Stimulated activated CD8-positive, alpha-beta memory T cell treated with anti-CD3 and anti-CD28 coated beads, Interleukin-12 subunit alpha, Interleukin-12 subunit beta, amount 100 ng/mL, for 4 hours (primary cell): ENCODE data around the gene MAGI1.

Experiments
- DNase-seq: peaks from one replicate; pipeline ENCODE4 v3.0.0-alpha.2; 2020; ENCODE audit warnings: low read depth

The MAGI1 gene

DNA sequence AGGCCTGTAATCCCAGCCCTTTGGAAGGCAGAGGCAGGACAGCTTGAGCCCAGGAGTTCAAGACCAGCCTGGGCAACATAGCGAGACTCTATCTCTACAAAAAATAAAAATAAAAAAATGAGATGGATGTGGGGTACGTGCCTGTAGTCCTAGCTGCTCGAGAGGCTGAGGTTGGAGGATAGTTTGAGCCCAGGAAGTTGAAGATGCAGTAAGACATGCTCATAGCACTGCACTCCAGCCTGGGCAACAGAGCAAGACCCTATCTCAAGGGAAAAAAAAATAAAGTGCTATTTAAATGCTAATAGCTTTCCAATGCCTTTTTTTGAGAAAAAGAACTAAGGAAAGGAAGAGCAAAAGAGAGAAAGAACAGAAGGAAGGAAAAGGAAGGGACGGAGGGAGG, 94.5 kb downstream of the MAGI1 start:
- DNase-seq: no peak

DNA sequence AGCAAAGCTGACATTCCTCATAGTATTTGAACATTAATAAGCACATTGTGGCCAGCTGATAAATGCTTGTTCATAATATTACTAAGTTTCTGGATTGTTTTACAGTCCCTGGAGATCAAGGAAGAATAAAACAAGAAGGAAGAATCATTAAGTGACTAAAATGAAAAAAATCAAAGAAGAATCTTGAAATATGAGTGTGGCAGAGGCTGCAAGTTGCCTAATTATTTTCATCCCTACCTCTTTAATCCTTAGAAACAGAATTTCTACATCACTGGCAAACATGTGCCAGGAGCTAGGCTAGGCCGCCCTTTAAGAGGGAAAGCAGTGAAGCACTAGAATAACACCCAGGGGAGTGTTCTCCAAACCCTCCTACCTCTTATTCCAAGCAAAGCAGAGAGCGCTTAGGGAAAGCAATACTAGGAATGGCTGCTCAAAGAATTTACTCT, 98.9 kb downstream of the MAGI1 start:
- DNase-seq: no peak

DNA sequence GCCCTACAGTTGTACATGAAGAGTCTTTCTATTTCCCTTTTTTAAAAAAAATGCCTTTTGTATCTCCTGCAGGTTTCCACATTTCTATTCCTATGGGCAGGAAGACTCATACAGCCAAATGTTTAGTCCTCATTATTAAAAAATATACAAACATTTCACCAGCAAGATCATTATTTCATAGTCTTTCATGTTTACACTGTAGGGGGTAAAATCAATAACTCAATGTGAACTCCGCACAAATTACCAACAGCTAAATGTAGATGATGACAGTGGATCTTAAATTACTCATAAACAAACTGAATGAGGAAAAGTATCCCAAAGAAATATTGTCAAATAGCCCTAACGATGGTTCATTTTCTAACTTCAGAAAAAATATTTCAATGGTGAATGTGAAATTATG, 99.5 kb downstream of the MAGI1 start:
- DNase-seq: no peak

DNA sequence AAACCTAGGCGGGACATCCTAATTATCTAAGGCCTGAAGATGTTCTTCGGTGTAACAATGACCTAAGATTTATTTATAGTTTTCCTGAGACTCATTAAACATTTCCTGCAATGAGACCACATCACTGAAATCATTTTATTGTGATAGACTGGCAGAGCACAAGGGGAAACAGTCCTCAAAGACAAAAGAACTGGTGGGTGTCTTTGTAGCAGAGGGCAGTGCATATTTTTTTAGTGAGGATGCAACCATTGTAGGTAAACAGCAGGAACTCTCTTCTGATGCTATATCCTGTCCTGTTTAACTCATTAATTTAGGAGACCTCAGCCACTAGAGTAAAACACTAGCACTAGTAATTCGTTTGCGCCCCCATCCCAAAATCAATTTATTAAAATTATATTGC, 100.0 kb downstream of the MAGI1 start:
- no peak for DNase-seq

DNA sequence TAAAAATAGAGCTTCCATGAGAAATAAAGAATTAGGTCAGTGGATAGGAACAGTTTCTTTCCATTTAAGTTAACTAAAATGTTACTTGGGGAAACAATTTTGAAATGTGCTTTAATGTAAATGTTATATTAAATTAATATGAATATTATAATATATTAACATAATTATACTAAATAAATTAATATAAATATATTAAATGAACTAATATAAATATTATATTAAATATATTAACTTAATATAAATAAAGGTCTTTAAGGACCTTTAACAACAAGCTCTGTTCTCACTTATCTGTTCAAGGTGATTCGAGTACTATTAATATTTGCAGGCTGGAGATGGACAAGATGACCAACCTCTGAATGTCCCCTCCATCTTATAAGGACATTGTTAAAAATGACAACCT, 100.6 kb downstream of the MAGI1 start:
- DNase-seq: no peak

DNA sequence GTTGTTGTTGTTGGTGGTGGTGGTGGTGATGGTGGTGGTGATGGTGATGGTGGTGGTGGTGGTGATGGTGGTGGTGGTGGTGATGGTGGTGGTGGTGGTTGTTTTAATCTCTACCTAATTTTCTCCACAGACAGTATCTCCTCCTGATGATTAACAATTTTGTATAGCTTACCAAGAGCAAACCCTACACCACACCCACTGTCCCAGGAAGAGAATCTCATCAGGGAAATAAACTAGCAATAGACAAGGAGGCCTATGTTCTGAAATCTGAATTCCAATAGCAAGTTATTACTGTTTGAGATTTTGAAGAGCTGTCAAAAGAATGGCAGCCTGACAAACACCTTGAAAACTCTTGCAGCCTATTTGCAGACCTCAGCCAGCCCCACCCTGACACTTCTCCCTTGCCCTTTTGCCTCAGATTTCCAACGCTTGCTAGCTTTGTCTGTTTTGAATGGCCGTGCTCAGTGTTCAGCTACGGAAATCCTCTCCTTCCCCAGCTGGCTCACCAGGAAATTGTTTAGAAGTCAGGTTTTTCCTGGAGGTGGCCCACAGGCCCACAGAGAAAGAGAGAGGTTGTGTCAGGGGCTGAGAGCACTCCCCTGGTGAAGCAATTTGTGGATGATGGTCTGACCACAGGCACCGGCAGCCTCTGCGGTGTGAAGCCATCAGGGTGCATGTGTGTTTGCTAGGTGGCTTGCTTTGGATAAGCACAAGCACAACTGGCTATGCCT, 101.6 kb downstream of the MAGI1 start:
- DNase-seq: no peak

DNA sequence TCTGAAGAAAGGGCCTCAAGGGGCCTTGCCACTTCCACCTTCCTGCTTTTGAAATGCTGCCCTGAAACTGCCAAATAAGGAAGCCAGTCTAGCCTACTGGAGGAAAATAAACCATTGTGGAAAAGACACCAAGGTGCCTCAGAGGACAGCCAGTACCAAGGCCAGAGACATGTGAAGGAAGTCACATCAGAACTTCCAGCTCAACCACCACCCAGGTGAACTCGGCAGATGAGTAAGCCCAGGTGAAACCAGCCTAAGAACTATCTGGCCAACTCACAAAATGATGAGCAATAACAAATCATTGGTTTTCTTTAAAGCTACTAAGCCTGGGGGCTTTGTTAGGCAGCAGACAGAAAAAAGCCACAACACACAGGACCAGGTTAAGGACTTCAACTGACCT, 103.0 kb downstream of the MAGI1 start:
- DNase-seq: no peak

DNA sequence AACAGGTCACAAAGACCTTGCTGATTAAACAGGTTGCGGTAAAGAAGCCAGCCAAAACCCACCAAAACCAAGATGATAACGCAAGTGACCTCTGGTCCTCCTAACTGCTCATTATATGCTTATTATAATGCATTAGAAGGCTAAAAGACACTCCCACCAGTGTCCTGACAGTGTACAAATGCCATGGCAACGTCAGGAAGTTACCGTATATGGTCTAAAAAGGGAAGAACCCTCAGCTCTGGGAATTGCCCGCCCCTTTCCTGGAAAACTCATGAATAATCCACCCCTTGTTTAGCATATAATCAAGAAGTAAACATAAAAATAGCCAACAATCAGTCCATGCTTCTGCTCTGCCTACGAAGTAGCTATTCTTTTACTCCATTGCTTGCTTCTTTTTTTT, 108.1 kb downstream of the MAGI1 start:
- DNase-seq: no peak

DNA sequence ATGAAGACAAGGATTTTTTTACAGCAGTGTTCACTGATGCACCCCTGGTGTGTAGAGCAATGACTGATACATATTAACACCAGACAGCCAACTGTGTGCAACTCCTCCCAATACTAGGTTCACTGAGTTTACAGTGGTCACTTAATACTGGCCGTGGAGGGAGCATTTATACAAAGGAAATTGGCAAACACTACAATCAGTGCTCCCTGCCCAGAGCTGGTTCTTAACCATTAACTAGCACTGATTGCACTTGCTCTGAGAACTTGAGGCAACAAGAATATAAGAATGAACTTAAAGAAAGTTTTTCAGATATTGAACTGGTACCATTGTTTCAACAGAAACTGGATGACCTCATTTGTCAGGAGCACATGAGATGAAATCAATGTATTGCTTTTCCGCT, 110.6 kb downstream of the MAGI1 start:
- no peak for DNase-seq

DNA sequence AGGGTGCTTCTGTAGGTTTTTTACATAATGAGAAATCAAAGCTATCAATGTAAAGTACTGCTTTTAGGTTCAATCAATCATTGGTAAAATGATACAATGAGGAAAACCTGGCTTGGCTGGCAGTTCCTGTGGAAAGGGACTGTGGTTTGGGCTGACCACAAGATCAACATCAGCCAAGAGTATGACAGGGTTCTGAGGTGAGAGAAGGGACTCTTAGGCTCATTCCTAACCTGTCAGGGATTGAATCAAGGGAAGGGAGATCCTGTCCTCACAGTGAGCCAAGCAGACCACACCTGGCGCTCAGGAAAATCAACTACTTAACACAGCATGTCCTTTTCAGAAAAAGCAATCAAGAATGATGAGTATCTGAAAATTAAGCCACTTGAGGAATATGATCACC, 111.1 kb downstream of the MAGI1 start:
- DNase-seq: no peak

DNA sequence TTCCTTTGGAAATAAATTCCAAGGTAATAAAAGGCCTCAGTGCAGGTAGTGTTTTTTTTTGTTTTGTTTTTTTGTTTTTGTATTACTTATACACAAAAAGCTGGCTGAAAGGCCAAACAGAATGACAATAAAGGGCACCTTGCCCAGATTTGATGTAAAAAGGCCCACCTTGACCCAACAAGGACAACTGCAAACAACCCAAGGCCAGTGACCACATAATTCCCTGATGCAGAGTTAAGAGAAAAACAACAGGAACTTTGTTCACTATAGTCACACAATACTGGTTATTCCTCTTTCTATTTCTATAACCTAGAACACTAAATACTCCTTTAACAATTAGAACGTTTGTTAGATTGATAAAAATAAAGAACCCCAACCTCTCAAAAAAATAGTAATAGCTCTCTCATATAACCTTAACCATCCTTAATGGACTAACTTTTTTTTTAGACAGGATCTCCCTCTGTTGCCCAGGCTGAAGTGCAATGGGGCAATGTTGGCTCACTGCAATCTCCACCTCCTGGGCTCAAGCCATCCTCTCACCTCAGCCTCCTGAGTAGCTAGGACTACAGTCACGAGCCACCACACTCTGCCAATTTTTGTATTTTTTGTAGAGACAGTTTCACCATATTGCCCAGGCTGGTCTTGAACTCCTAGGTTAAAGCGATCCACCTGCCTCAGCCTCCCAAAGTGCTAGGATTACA, 113.3 kb downstream of the MAGI1 start:
- no peak for DNase-seq

DNA sequence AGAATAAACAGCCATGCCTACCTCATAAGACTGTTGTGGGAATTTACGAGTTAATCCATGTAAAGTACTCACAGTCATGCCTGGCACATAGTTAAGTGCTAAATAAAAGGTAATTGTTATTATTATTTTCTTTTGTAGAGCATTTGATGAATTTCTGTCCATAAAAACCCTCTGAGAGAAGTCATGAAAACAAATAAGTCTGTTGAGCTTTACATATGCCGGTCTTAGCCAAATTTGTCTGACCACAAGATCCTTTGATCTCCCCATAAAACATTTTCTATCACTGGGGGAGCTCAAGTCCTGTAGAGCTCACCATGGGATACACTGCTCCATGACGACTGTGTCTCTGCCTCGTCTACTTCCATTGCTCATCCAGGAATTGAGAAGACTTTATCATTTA, 114.0 kb downstream of the MAGI1 start:
- no peak for DNase-seq

DNA sequence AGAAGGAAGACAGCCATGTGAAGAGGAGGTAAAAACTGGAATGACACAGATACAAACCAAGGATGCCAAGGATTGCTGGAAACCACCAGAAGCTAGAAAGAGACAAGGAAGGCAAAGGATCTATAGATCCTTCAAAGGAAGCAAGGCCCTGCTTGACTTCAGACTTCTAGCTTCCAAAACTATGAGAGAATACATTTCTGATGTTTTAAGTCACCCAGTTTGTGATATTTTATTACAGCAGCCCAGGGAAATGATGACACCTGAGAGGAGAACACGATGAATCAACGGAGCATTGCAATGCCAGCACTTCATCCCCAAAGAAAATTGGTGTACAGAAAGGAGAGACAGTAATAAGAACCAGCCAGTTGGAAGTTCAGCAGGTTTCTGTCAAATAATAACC, 116.3 kb downstream of the MAGI1 start:
- DNase-seq: no peak

DNA sequence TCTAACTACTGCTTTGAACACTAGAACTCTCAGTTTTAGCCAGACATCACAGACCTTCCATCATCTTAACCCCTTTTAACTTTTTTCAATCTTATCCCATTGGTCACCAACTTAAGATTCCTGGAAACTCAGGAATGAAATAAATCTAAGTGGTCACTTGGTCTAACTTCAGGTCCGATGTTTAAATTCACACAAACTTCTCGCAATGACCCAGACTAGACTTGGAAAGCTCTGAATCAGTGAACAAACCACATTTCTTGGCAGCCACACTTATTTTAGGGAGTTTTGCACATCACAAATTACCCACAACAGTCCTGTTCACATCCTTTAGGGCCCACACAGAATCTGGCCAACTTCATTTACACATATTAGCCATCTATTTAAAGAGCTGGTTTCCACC, 118.9 kb downstream of the MAGI1 start:
- no peak for DNase-seq

DNA sequence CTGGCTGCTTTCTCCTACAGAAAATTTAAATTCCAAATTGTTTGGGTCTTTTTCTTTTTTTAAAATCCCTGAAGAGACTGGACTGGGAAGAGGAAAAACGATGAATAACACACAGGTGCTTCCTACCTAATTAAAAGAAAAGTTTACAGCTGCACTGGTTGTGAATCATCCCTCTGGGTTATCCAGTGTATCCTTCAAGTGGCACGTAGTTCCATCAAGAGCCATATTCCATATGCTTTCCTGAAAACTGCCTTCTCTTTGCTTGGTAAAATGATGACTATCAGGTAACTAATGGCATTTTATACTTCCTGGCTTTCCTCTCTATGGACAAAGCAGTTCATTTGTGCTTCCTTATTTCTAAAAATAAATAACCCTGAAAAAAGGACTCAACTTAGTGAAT, 123.2 kb downstream of the MAGI1 start:
- no peak for DNase-seq

DNA sequence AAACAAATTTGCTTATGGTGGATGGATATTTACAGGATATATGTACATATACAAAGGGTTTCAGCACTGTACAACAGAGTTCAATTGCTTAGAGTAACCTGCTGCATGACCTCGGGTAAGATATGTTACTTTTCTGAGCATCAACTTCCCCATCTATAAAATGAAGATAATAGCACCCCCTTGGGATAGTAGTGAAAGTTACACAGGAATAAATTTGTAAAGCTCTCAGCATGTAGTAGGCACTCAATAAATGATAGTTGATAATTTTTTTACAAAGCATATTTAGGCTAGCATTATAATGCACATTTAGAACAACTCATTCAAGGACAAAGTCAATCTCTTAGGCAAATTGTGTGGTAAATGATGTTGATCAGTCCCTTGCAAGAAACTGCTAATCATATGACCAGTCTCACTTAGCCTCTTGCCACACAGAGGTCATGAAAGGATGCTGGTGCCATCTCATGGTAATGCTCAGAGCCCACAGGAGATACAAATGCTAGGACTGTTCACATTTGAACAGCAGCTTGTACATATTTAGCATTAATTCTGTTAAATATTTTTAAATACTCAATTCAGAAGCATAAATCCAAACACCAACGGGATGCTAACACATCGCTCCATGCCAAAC, 123.9 kb downstream of the MAGI1 start:
- no peak for DNase-seq

DNA sequence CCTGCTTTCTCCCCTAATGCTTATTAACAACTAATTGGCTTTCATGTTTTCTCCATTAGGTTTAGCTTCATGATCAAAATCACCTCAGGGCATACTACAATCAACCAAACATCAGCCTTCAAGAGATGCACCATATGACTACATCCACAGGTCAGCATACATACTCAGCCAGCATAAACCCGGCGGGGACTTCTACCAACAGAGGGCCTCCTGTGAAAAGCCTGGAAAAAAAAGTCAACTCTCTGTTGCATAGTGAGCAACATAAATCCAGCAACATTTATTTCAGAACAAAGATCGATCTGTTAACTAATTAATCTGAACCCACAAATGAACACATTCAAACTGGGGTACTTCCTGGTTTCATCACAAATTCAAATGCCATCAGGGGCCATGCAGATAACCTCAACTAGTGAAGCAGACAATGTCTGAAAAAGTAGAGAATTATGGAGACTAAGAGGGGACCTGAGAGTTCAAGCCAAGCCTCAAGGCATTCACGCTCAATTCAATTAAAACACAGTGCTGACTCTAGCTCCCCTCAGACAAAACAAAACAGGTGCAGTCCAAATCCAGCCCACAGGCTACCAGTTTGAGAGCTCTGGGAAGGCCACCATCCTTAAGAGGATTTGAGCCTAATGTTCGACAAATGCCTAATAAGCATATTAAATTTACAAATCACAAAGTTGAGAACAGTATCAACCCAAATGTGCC, 124.5 kb downstream of the MAGI1 start:
- no peak for DNase-seq

DNA sequence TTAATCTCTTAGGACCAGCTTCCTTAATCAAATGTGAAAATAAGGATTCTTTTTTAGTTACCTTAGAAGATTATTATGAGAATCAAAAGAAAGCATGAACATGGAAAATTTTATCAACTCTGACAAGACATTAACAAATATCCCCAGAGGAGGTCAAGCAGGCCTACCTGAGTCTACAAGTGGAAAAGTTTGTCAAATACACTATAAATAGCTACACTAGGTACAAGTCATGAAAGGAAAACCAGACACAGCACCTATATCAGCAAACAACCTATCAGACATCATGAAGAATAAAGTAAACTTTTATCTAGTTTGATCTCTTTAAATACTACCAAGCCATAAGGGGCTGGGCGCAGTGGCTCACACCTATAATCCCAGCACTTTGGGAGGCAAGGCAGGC, 126.1 kb downstream of the MAGI1 start:
- no peak for DNase-seq

DNA sequence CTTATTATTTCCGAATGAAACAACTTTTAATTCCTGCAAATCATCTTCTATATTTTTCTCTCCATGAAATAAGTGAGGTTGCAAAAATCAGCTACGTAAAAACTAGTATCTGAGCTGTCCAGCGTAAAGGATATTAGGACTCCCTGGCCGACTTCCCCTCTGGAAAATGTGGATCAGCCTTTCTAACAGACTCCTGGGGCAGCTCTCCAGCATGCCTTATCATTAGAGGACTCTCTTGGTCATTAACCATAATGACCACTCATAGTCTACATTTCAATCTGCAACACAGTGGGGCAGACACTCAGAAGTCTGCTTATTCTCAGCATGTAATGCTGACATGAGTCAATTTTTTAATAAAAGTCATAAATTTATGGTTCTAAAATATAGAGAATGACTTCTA, 130.1 kb downstream of the MAGI1 start:
- DNase-seq: no peak

DNA sequence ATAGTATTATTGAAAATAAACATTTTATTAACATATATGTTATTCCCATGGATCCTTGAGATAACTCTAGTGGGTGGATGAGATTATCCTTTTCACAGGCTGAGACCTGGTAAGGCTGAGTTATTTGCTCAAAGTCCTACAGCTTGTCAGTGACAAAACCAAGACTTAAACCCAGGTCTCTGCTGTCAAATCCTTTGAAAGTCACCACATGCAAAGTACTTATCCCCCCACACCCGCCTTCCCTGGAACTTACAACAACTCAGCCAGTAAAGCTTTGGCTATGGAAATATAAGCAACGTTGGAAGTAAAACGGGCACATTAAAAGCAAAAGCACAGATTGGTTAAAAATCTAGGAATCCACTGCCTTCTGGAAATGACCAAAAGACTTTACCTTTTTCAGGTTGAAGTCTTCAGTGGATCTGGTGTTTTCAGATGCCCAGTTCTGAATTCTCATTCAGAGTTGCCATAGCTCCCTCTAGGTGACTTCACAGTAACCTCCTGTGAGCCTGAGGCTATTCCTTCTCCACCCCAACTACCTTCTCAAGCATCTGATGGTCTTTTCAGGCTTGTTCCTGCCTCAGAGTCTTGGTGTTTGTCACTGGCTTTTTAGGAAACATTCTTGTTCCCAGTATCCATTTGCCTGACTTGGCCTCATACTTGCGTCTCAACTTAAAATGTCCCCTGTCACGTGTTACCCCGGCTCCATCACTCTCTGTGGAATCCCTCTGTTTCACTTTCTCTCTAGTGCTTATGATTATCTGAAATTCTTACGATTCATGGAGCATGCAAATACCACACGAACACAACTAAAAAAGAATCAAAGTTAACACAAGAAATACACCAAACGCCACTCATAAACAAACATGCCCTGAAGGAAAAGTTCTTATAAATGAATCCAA, 131.2 kb downstream of the MAGI1 start:
- no peak for DNase-seq

DNA sequence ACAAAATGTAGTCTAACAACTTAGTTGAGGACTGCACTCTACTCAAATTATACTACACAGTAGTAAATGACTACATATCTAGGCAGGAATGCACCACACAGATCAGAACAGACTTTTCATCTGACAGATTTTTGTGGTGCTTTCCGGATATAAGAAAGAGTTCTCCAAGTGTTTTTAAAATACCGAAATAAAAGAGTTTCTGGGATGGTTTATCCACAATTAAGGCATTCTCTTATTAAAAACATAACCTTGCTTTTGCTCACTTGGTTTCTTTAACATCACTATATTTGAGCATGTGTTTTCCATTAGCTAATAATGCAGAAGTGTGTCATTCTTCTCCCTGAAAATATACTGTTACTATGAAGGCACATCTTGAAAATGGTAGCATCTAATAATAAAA, 132.9 kb downstream of the MAGI1 start:
- DNase-seq: no peak

DNA sequence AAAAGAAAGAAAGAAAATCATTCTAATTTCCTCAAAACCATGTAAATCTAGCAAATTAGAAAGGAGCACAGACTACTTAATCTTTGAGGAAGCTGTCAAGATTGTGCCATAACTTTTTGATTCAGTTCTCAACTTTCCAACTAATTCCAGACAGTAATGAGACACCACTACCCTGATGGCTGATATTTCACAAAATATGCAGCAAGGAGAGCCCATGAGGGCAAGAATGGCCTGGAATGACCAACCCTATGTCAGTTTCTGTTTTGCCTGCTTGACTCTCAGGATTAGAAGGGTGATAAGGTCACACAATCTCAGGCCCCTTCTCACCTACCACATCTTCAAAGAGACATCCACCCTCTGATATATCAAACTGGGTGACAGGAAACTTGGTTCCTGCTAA, 134.7 kb downstream of the MAGI1 start:
- no peak for DNase-seq
